GM12864 (cell line): Measurements from ENCODE around the gene CD8A.

Source experiments
- DNase-seq: peaks from one replicate; pipeline ENCODE4 v3.0.0-alpha.2; 2011; ENCODE audit warnings: low read depth
- H3K4me3 ChIP-seq: 2 replicates; pipeline ENCODE4 v1.5.1; 2011; ENCODE audit warnings: mild to moderate bottlenecking, low read depth, low read length, control low read depth
- CTCF ChIP-seq: IDR thresholded peaks from 2 replicates; pipeline ENCODE4 v1.5.1; 2011; ENCODE audit warnings: low read depth, mild to moderate bottlenecking, moderate library complexity, low read length, control low read depth, inconsistent platforms; ENCODE audit errors: missing control alignments

CD8A gene

GRCh38 chr2:86774862-86775261 is 15.9 kb downstream of the CD8A start:
- H3K4me3 ChIP-seq: no peak overlapping the region
- DNase-seq: no peak
- no peak for TF ChIP-seq CTCF

- no peak overlapping the region for H3K4me3 ChIP-seq
- no peak for DNase-seq
- no peak for TF ChIP-seq CTCF
These were observed 18.1 kb downstream of the CD8A start for GRCh38 chr2:86772611-86773010.

GRCh38 chr2:86770816-86771301 is 19.9 kb downstream of the CD8A start:
- no peak for DNase-seq
- no peak overlapping the region for H3K4me3 ChIP-seq
- no peak for TF ChIP-seq CTCF

GRCh38 chr2:86769838-86770237 is 20.9 kb downstream of the CD8A start:
- no peak overlapping the region for H3K4me3 ChIP-seq
- no peak for DNase-seq
- TF ChIP-seq CTCF: no peak

GRCh38 chr2:86768189-86768949 is 22.3 kb downstream of the CD8A start:
- no peak for DNase-seq
- TF ChIP-seq CTCF: no peak

GRCh38 chr2:86765310-86765695 is 25.4 kb downstream of the CD8A start:
- no peak for TF ChIP-seq CTCF
- no peak overlapping the region for H3K4me3 ChIP-seq
- no peak for DNase-seq

More at GRCh38 chr2:86768189-86768949, 22.3 kb downstream of the CD8A start:
- H3K4me3 ChIP-seq: no peak overlapping the region
